Measurements from ENCODE around the gene ROBO1. TPM values are rescaled to one million over a fixed set of nuclear protein-coding genes. Genes with fewer than 3 reads are reported as not detected.

The ROBO1 gene
- total and polyA plus RNA-seq, 2 donors (not counting 3 experiments of a cell fraction or from before 2014, with no cell fraction given) = 5.9 to 14.2 TPM

- Histone ChIP-seq H4K20me1 (replicated peaks; ENCODE audit: control insufficient read depth, extremely low read depth, insufficient read depth, low read length) (peaks cover 2% of the 10 kb centered on the region), H3K27me3 (ENCODE audit: control insufficient read depth in 2 of 2, insufficient read depth in 2 of 2, low read length in 2 of 2) (no peaks in the 10 kb centered on the region), H3K4me3 (replicated peaks in 1 of 3; ENCODE audit: insufficient read depth in 1 of 3, low read depth in 1 of 3, low read length in 3 of 3) (no peak overlapping the region), H3K27ac (ENCODE audit: insufficient read depth, low read depth, low read length) (no peak overlapping the region), H3K4me1 (ENCODE audit: control insufficient read depth, extremely low read depth, insufficient read depth, low read length) (peaks cover 15% of the 10 kb centered on the region), H3K36me3 (ENCODE audit: control insufficient read depth in 2 of 2, extremely low read depth in 1 of 2, insufficient read depth in 2 of 2, low read length in 2 of 2) (no peaks in the 10 kb centered on the region), H3K9me3 (replicated peaks; ENCODE audit: control insufficient read depth, insufficient read depth, low read length) (no peaks in the 10 kb centered on the region), H3K79me2 (ENCODE audit: control insufficient read depth, insufficient read depth, low read length) (no peaks in the 10 kb centered on the region), H3K9me1 (replicated peaks; ENCODE audit: control insufficient read depth, extremely low read depth, insufficient read depth, low read length) (no peaks in the 10 kb centered on the region), H2AFZ (ENCODE audit: low read depth, low read length) (no peak overlapping the region), H3K4me2 (ENCODE audit: insufficient read depth, low read length) (no peak overlapping the region), H3K9ac (replicated peaks; ENCODE audit: extremely low read depth, insufficient read depth, low read length) (no peak overlapping the region)
- TF ChIP-seq JUN (IDR thresholded peaks at IDR 0.05; ENCODE audit: borderline replicate concordance, insufficient read depth, insufficient read length, low read depth) = no peak
- no peak for TF ChIP-seq POLR2A (IDR thresholded peaks at IDR 0.05; ENCODE audit: low read depth, low read length)
- TF ChIP-seq CTCF (IDR thresholded peaks at IDR 0.05; ENCODE audit: extremely low read depth in 1 of 2, insufficient read depth in 1 of 2, low read depth in 1 of 2, low read length in 2 of 2) = no peak
- TF ChIP-seq POLR2AphosphoS5 (IDR thresholded peaks at IDR 0.05; ENCODE audit: insufficient read depth, low read depth, low read length) = no peak
- no peak for TF ChIP-seq MYC (IDR thresholded peaks at IDR 0.05; ENCODE audit: low read depth, low read length)
- no peak for TF ChIP-seq EZH2 (IDR thresholded peaks at IDR 0.05; ENCODE audit: borderline replicate concordance, low read depth, low read length, severe bottlenecking)
- no peak for TF ChIP-seq GATA2 (IDR thresholded peaks at IDR 0.05; ENCODE audit: insufficient read depth, insufficient read length, low read depth, low read length)
- TF ChIP-seq MAX (IDR thresholded peaks at IDR 0.05; ENCODE audit: insufficient read depth, insufficient read length) = no peak
- intact Hi-C loops (cut with micrococcal nuclease) = no loop called here
- POLR2A ChIA-PET = no interaction called here
- CTCF ChIA-PET = no interaction called here
- dilution Hi-C loops (cut with MboI; ENCODE audit: extremely low pct_ligation_motif_present, low sequenced_read_pairs) = no loop called here
- no peak for DNase-seq (ENCODE audit: low read depth, low spot score)
- FAIRE-seq = no peak
- BruUV-seq (replicated peaks) = no TSS peak
Measured at GRCh38 chr3:78742041-78742440, 1025.8 kb downstream of the ROBO1 start.

Measured in endothelial cell of umbilical vein (primary cell).